Hippocampal formation (tissue), 2 donors: ENCODE measurements around the gene MEOX1.

Experiments
- DNase-seq, 2 donors: peaks; one replicate each; lab custom pipeline; 2025; lab: John Stamatoyannopoulos, UW

Gene MEOX1

DNA sequence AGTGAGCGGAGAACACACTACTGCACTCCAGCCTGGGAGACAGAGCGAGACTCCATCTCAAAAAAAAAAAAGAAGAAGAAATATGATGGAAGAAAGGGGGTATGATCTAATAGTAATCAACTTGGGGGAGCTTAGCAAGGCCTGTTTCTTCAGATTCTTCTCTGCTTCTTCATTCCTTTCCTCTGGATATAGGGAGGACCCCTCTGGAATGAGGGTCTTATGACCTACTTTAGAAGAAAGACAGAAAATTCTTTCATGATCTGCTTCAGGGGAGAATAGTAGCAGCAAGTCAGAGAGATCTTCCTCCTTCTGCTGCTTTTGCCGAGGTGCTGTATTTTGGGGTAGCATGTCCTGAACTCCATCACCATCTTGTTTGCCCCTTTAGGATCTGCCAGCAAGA lies 70.7 kb downstream of the MEOX1 start:
- no peak for DNase-seq
